Fibroblast of gingiva (primary cell): ENCODE measurements around the gene STMN1.
"Not testable (repeated sequence)": the region's sequence is repeated elsewhere in the genome, so short reads cannot be mapped to it uniquely, and the experiment has no call there.

ENCODE experiments used
- DNase-seq: peaks from one replicate; pipeline ENCODE4 v3.0.0-alpha.2; 2011; ENCODE audit warnings: low read depth

Gene STMN1

GRCh38 chr1:25905680-25906643 is at the start of gene STMN1:
STMN1 (minus strand) TSS chr1:25906419; CDS start chr1:25904676, 1,743 bp downstream.
- DNase-seq, result peak; percentile 84

- no peak for DNase-seq
Observed at GRCh38 chr1:25955553-25955952, 49.3 kb upstream of the STMN1 start.

GRCh38 chr1:25954282-25954938 is 48.2 kb upstream of the STMN1 start:
- no peak for DNase-seq

GRCh38 chr1:25952841-25953401 is 46.7 kb upstream of the STMN1 start:
- DNase-seq, result no peak

- no peak for DNase-seq
Observed at GRCh38 chr1:25948641-25949040, 42.4 kb upstream of the STMN1 start.

- DNase-seq, result no peak
Observed at GRCh38 chr1:25947027-25947426, 40.8 kb upstream of the STMN1 start.

GRCh38 chr1:25945761-25946160 is 39.5 kb upstream of the STMN1 start:
- no peak for DNase-seq

- no peak for DNase-seq
Observed at GRCh38 chr1:25944986-25945385, 38.8 kb upstream of the STMN1 start.

GRCh38 chr1:25943511-25943910 is 37.3 kb upstream of the STMN1 start:
- DNase-seq, result not testable (repeated sequence)

- DNase-seq, result no peak
Observed at GRCh38 chr1:25936947-25937346, 30.7 kb upstream of the STMN1 start.

GRCh38 chr1:25933479-25934365 is 27.5 kb upstream of the STMN1 start:
- DNase-seq, result no peak

- not testable (repeated sequence) for DNase-seq
Observed at GRCh38 chr1:25932811-25933400, 26.7 kb upstream of the STMN1 start.

GRCh38 chr1:25932321-25932720 is 26.1 kb upstream of the STMN1 start:
- DNase-seq, result no peak

- no peak for DNase-seq
Observed at GRCh38 chr1:25929016-25929415, 22.8 kb upstream of the STMN1 start.

- DNase-seq, result no peak
Observed at GRCh38 chr1:25927521-25928265, 21.5 kb upstream of the STMN1 start.

- no peak for DNase-seq
Observed at GRCh38 chr1:25926731-25927496, 20.7 kb upstream of the STMN1 start.

- DNase-seq, result no peak
Observed at GRCh38 chr1:25924454-25924853, 18.2 kb upstream of the STMN1 start.

GRCh38 chr1:25922971-25923552 is 16.8 kb upstream of the STMN1 start:
- DNase-seq, result no peak
